Stomach smooth muscle (tissue), 2 donors: Measurements from ENCODE around the gene GRAMD2A.
"Not testable (repeated sequence)": the region's sequence is repeated elsewhere in the genome, so short reads cannot be mapped to it uniquely, and the experiment has no call there.

Experiments used
- H3K27ac ChIP-seq: one replicate; pipeline ENCODE4 v1.7.0; 2013; ENCODE audit warnings: mild to moderate bottlenecking, low read length, inconsistent platforms
- H3K27me3 ChIP-seq, 2 donors: one replicate each; pipeline ENCODE4 v1.7.0; 2013; ENCODE audit warnings: low read length in 2 of 2; ENCODE audit not compliant: insufficient read depth in 2 of 2, control insufficient read depth in 1 of 2
- H3K36me3 ChIP-seq, 2 donors: one replicate each; pipeline ENCODE4 v1.7.0; 2013; ENCODE audit warnings: low read length in 2 of 2; ENCODE audit not compliant: control insufficient read depth in 2 of 2, insufficient read depth in 2 of 2
- H3K4me1 ChIP-seq: one replicate; pipeline ENCODE4 v1.7.0; 2013; ENCODE audit warnings: low read length; ENCODE audit not compliant: control insufficient read depth, insufficient read depth
- H3K4me3 ChIP-seq, 2 donors: one replicate each; pipeline ENCODE4 v1.7.0; 2013; ENCODE audit warnings: low read length in 2 of 2
- H3K9ac ChIP-seq, 2 donors: one replicate each; pipeline ENCODE4 v1.7.0; 2013; ENCODE audit warnings: low read length in 2 of 2, mild to moderate bottlenecking in 1 of 2
- H3K9me3 ChIP-seq, 2 donors: one replicate each; pipeline ENCODE4 v1.7.0; 2013; ENCODE audit warnings: low read length in 2 of 2; ENCODE audit not compliant: control insufficient read depth in 2 of 2
- donor health status: healthy.
- donor health status: Pancreatic carcinoma.

GRAMD2A gene

GRCh38 chr15:72173864-72174550 lies 23.6 kb downstream of the GRAMD2A start:
- no peak overlapping the region for H3K27ac ChIP-seq
- peaks cover 0 to 3% of the 10 kb centered on the region in 2 donors for H3K27me3 ChIP-seq
- H3K9me3 ChIP-seq, result no peaks in the 10 kb centered on the region
- no peak overlapping the region for H3K4me3 ChIP-seq
- H3K36me3 ChIP-seq, result no peaks in the 10 kb centered on the region
- no peaks in the 10 kb centered on the region for H3K4me1 ChIP-seq
- no peak overlapping the region for H3K9ac ChIP-seq

GRCh38 chr15:72173401-72173800 lies 24.2 kb downstream of the GRAMD2A start:
- no peaks in the 10 kb centered on the region for H3K9me3 ChIP-seq
- H3K4me1 ChIP-seq, result no peaks in the 10 kb centered on the region
- no peak overlapping the region for H3K9ac ChIP-seq
- H3K27ac ChIP-seq, result no peak overlapping the region
- no peak overlapping the region for H3K4me3 ChIP-seq
- H3K27me3 ChIP-seq, result peaks cover 0 to 3% of the 10 kb centered on the region in 2 donors
- no peaks in the 10 kb centered on the region for H3K36me3 ChIP-seq

- Histone ChIP-seq H3K27me3 (no peaks in the 10 kb centered on the region), H3K36me3 (no peaks in the 10 kb centered on the region), H3K9ac (no peak overlapping the region), H3K9me3 (no peaks in the 10 kb centered on the region), H3K4me1 (no peaks in the 10 kb centered on the region), H3K4me3 (no peak overlapping the region), H3K27ac (no peak overlapping the region)
Measured at GRCh38 chr15:72172796-72173195, 24.8 kb downstream of the GRAMD2A start.

- H3K36me3 ChIP-seq, H3K9me3 ChIP-seq, H3K4me1 ChIP-seq, H3K9ac ChIP-seq, H3K27ac ChIP-seq, H3K4me3 ChIP-seq, H3K27me3 ChIP-seq: not testable (repeated sequence)
Measured at GRCh38 chr15:72171978-72172377, 25.6 kb downstream of the GRAMD2A start.

GRCh38 chr15:72170691-72171090 lies 26.9 kb downstream of the GRAMD2A start:
- H3K9me3 ChIP-seq, result no peaks in the 10 kb centered on the region
- no peak overlapping the region for H3K27ac ChIP-seq
- no peaks in the 10 kb centered on the region for H3K4me1 ChIP-seq
- H3K4me3 ChIP-seq, result no peak overlapping the region
- no peaks in the 10 kb centered on the region for H3K36me3 ChIP-seq
- peaks cover 0 to 6% of the 10 kb centered on the region in 2 donors for H3K27me3 ChIP-seq
- no peak overlapping the region for H3K9ac ChIP-seq

- Histone ChIP-seq H3K27ac (no peak overlapping the region), H3K36me3 (no peaks in the 10 kb centered on the region), H3K9ac (no peak overlapping the region), H3K27me3 (peaks cover 0 to 6% of the 10 kb centered on the region in 2 donors), H3K4me3 (no peak overlapping the region), H3K4me1 (no peaks in the 10 kb centered on the region), H3K9me3 (no peaks in the 10 kb centered on the region)
Measured at GRCh38 chr15:72169921-72170611, 27.5 kb downstream of the GRAMD2A start.

GRCh38 chr15:72169236-72169920 lies 28.2 kb downstream of the GRAMD2A start:
- Histone ChIP-seq H3K27ac (no peak overlapping the region), H3K36me3 (no peaks in the 10 kb centered on the region), H3K9me3 (no peaks in the 10 kb centered on the region), H3K9ac (no peak overlapping the region), H3K27me3 (peaks cover 0 to 6% of the 10 kb centered on the region in 2 donors), H3K4me3 (no peak overlapping the region), H3K4me1 (no peaks in the 10 kb centered on the region)

- no peak overlapping the region for H3K4me3 ChIP-seq
- H3K27ac ChIP-seq, result no peak overlapping the region
- H3K9ac ChIP-seq, result no peak overlapping the region
Measured at GRCh38 chr15:72168808-72169190, 28.8 kb downstream of the GRAMD2A start.

GRCh38 chr15:72168131-72168807 lies 29.3 kb downstream of the GRAMD2A start:
- Histone ChIP-seq H3K9me3 (no peaks in the 10 kb centered on the region), H3K4me3 (no peak overlapping the region), H3K27me3 (peaks cover 0 to 6% of the 10 kb centered on the region in 2 donors), H3K36me3 (no peaks in the 10 kb centered on the region), H3K9ac (no peak overlapping the region), H3K4me1 (no peaks in the 10 kb centered on the region), H3K27ac (no peak overlapping the region)

More at GRCh38 chr15:72168808-72169190, 28.8 kb downstream of the GRAMD2A start:
- Histone ChIP-seq H3K36me3 (no peaks in the 10 kb centered on the region), H3K27me3 (peaks cover 0 to 6% of the 10 kb centered on the region in 2 donors), H3K4me1 (no peaks in the 10 kb centered on the region), H3K9me3 (no peaks in the 10 kb centered on the region)

- no peaks in the 10 kb centered on the region for H3K9me3 ChIP-seq
Measured at GRCh38 chr15:72167445-72167844, 30.1 kb downstream of the GRAMD2A start.

More at GRCh38 chr15:72167445-72167844, 30.1 kb downstream of the GRAMD2A start:
- H3K36me3 ChIP-seq, result no peaks in the 10 kb centered on the region
- H3K4me1 ChIP-seq, result no peaks in the 10 kb centered on the region
- no peak overlapping the region for H3K27ac ChIP-seq
- H3K27me3 ChIP-seq, result peaks cover 0 to 6% of the 10 kb centered on the region in 2 donors
- no peak overlapping the region for H3K9ac ChIP-seq
- H3K4me3 ChIP-seq, result no peak overlapping the region
